ENCODE results near the gene SND1. TPM values are rescaled to one million over a fixed set of nuclear protein-coding genes. Genes with fewer than 3 reads are reported as not detected.

The SND1 gene
- total and polyA plus RNA-seq, 10 of the 15 experiments (the other 5 are each of a cell fraction or from before 2014, with no cell fraction given) = 52.4 to 270 (median 146) TPM

DNA sequence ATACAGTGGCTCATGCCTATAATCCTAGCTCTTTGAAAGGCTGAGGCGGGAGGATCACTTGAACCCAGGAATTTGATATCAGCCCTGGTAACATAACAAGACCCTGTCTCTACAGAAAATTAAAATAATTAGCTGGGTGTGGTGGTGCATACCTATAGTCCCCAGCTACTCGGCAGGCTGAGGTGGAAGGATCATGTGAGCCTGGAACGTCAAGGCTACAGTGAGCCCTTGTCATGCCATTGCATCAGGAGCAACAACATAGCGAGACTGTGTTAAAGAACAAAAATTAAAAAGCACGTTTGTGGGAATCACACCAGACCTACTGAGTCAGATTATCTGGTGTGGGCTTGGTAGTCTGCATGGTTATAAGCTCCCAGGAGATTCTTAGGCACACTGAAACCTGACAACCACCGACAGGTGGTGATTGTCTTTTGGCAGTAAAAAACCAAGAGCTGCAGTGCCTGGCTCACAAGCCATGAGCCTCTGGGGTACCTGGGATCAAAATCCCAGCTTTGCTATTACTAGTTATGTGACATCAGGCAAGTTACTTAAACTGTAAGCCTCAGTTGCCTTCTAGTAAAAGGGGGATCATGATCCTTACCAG is 146.9 kb downstream of the SND1 start:
- no TSS peak for BruUV-seq (replicated peaks)
- WGBS (ENCODE audit: insufficient coverage, insufficient replicate concordance, low lambda C conversion rate, missing lambda C conversion rate) = 87% methylated on average over 6 of the region's 6 CpGs
- Histone ChIP-seq H3K4me3 (no peak overlapping the region), H3K4me1 (ENCODE audit: control insufficient read depth, insufficient read depth, low read length) (no peaks in the 10 kb centered on the region), H2AFZ (ENCODE audit: control insufficient read depth, low read depth, low read length) (no peak overlapping the region), H3K79me2 (ENCODE audit: control insufficient read depth, insufficient read depth, low read length) (peaks cover 26% of the 10 kb centered on the region), H3K36me3 (ENCODE audit: control insufficient read depth in 2 of 2, insufficient read depth in 2 of 2, low read length in 1 of 2) (peaks cover 2 to 16% of the 10 kb centered on the region in 2 experiments; a peak in 3 of 4 replicates), H3K9me3 (replicated peaks; ENCODE audit: control insufficient read depth, insufficient read depth, low read length) (no peaks in the 10 kb centered on the region), H3K27ac (ENCODE audit: control insufficient read depth, insufficient read depth) (no peak overlapping the region), H3K9ac (ENCODE audit: control insufficient read depth, insufficient read depth, low read length) (no peak overlapping the region), H3K4me2 (ENCODE audit: control insufficient read depth, insufficient read depth) (no peak overlapping the region), H4K20me1 (ENCODE audit: control insufficient read depth, insufficient read depth) (no peaks in the 10 kb centered on the region), H3K27me3 (replicated peaks in 1 of 2; ENCODE audit: control insufficient read depth in 2 of 2, insufficient read depth in 2 of 2, low read length in 1 of 2) (no peaks in the 10 kb centered on the region)
- intact Hi-C loops (cut with micrococcal nuclease; ENCODE audit: unreplicated experiment) = no loop called here
- POLR2A ChIA-PET = no interaction called here
- SMC1A ChIA-PET (ENCODE audit: uncharacterized antibody, unreplicated experiment) = interaction anchor here (0.9 to 1.5 kb wide), 3 partner anchors 9 to 57 kb away, joined by 3 read pairs; no protein-coding TSS in a partner anchor
- ATAC-seq (no peak), FAIRE-seq (no peak), DNase-seq (ENCODE audit: low read depth, low spot score) (no peak)
- in situ Hi-C loops (cut with MboI) = no loop called here
- TF ChIP-seq CEBPB (IDR thresholded peaks at IDR 0.05; ENCODE audit: borderline replicate concordance in 1 of 2, low read depth in 2 of 2, low read length in 2 of 2) (no peak), RB1 (IDR thresholded peaks at IDR 0.05; ENCODE audit: borderline replicate concordance) (no peak), YY1 (IDR thresholded peaks at IDR 0.05; ENCODE audit: low read depth, low read length) (no peak), STAT3 (IDR thresholded peaks at IDR 0.05; ENCODE audit: low read depth, low read length) (no peak), NFYB (IDR thresholded peaks at IDR 0.05; ENCODE audit: insufficient read depth, low read depth, low read length) (no peak), SMARCA5 (IDR thresholded peaks at IDR 0.05) (no peak), EP300 (IDR thresholded peaks at IDR 0.05; ENCODE audit: borderline replicate concordance in 1 of 2, control insufficient read depth in 1 of 2, low read depth in 2 of 2, low read length in 2 of 2) (no peak), ZNF207 (IDR thresholded peaks at IDR 0.05; ENCODE audit: borderline replicate concordance) (no peak), RELA (IDR thresholded peaks at IDR 0.05; ENCODE audit: borderline replicate concordance, partially characterized antibody) (no peak)
- TF ChIP-seq, protein P1, sequence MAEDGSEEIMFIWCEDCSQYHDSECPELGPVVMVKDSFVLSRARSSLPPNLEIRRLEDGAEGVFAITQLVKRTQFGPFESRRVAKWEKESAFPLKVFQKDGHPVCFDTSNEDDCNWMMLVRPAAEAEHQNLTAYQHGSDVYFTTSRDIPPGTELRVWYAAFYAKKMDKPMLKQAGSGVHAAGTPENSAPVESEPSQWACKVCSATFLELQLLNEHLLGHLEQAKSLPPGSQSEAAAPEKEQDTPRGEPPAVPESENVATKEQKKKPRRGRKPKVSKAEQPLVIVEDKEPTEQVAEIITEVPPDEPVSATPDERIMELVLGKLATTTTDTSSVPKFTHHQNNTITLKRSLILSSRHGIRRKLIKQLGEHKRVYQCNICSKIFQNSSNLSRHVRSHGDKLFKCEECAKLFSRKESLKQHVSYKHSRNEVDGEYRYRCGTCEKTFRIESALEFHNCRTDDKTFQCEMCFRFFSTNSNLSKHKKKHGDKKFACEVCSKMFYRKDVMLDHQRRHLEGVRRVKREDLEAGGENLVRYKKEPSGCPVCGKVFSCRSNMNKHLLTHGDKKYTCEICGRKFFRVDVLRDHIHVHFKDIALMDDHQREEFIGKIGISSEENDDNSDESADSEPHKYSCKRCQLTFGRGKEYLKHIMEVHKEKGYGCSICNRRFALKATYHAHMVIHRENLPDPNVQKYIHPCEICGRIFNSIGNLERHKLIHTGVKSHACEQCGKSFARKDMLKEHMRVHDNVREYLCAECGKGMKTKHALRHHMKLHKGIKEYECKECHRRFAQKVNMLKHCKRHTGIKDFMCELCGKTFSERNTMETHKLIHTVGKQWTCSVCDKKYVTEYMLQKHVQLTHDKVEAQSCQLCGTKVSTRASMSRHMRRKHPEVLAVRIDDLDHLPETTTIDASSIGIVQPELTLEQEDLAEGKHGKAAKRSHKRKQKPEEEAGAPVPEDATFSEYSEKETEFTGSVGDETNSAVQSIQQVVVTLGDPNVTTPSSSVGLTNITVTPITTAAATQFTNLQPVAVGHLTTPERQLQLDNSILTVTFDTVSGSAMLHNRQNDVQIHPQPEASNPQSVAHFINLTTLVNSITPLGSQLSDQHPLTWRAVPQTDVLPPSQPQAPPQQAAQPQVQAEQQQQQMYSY (CRISPR knock-in tag; IDR thresholded peaks at IDR 0.05) = no peak
- TF ChIP-seq, protein P2, sequence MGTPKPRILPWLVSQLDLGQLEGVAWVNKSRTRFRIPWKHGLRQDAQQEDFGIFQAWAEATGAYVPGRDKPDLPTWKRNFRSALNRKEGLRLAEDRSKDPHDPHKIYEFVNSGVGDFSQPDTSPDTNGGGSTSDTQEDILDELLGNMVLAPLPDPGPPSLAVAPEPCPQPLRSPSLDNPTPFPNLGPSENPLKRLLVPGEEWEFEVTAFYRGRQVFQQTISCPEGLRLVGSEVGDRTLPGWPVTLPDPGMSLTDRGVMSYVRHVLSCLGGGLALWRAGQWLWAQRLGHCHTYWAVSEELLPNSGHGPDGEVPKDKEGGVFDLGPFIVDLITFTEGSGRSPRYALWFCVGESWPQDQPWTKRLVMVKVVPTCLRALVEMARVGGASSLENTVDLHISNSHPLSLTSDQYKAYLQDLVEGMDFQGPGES (IDR thresholded peaks at IDR 0.05) = no peak
- RAD21 ChIA-PET (ENCODE audit: unreplicated experiment) = interaction anchor here (1.0 kb wide), 1 partner anchor 10 kb away, joined by 3 read pairs; no protein-coding TSS in a partner anchor
- CTCF ChIA-PET = interaction anchor here (0.6 to 1.2 kb wide), 2 partner anchors 12 to 411 kb away, joined by 3 to 4 read pairs; no protein-coding TSS in a partner anchor

Measured in GM12878 (cell line).